Neural progenitor cell (in vitro differentiated cells): ENCODE data around the gene CHRNA9.

Source experiments
- CTCF ChIP-seq: fragments of 200-600 bp; sonication (generic); IDR thresholded peaks from 2 replicates; pipeline ENCODE4 v1.5.1; 2017; ENCODE audit warnings: antibody characterized with exemption, mild to moderate bottlenecking
- EZH2 ChIP-seq: fragments of 200-600 bp; sonication (generic); IDR thresholded peaks from 2 replicates; pipeline ENCODE4 v1.6.1; 2017; ENCODE audit warnings: antibody characterized with exemption, mild to moderate bottlenecking, moderate library complexity
- EZH2phosphoT487 ChIP-seq: fragments of 200-600 bp; sonication (generic); IDR thresholded peaks from 2 replicates; pipeline ENCODE4 v1.6.1; 2017; ENCODE audit warnings: antibody characterized with exemption

- TF ChIP-seq CTCF: no peak
- no peak for TF ChIP-seq EZH2phosphoT487
- no peak for TF ChIP-seq EZH2
These were observed 59.1 kb downstream of the CHRNA9 start for GRCh38 chr4:40394236-40394635.
